Thoracic aorta (tissue), 2 donors: ENCODE measurements around the gene SLC39A11. TPM values are rescaled to one million over a fixed set of nuclear protein-coding genes. Genes with fewer than 3 reads are reported as not detected.
"Not testable (repeated sequence)": the region's sequence is repeated elsewhere in the genome, so short reads cannot be mapped to it uniquely, and the experiment has no call there.

Experiments
- ATAC-seq: fragments of 150-250 bp; one replicate; pipeline ENCODE4 v1.8.0; 2017; ENCODE audit warnings: low read depth; ENCODE audit not compliant: insufficient number of reproducible peaks, low FRiP score
- DNase-seq: peaks from one replicate; pipeline ENCODE4 v3.0.0-alpha.2; 2020; ENCODE audit warnings: low spot score
- H3K27ac ChIP-seq, 2 donors: fragments of 200-600 bp; sonication (generic); 1 replicate in 1 of 2; 2 replicates in 1 of 2; pipeline ENCODE4 v1.5.1; 2016; ENCODE audit warnings: mild to moderate bottlenecking in 2 of 2, moderate library complexity in 2 of 2
- H3K27me3 ChIP-seq: fragments of 200-600 bp; sonication (generic); replicated peaks from 2 replicates; pipeline ENCODE4 v1.6.0; 2016; ENCODE audit warnings: mild to moderate bottlenecking; ENCODE audit not compliant: insufficient read depth
- H3K36me3 ChIP-seq: fragments of 200-600 bp; sonication (generic); one replicate; pipeline ENCODE4 v1.5.1; 2016
- H3K4me1 ChIP-seq, 2 donors: fragments of 200-600 bp; sonication (generic); 1 replicate in 1 of 2; 2 replicates in 1 of 2; pipeline versions ENCODE4 v1.5.1 to v1.6.0; 2016; ENCODE audit warnings: low read depth in 2 of 2, mild to moderate bottlenecking in 1 of 2; ENCODE audit not compliant: control insufficient read depth in 1 of 2
- H3K4me3 ChIP-seq: fragments of 200-600 bp; sonication (generic); 2 replicates; pipeline ENCODE4 v1.5.1; 2016; ENCODE audit warnings: mild to moderate bottlenecking
- H3K9me3 ChIP-seq: fragments of 200-600 bp; sonication (generic); 2 replicates; pipeline ENCODE4 v1.5.1; 2016
- CTCF ChIP-seq: fragments of 200-600 bp; sonication (generic); IDR thresholded peaks from one replicate; pipeline ENCODE4 v1.5.1; 2019; ENCODE audit warnings: antibody characterized with exemption
- total RNA-seq, 2 donors: library from RNA; depleted of rRNA; stranded (reverse); fragments of >200 nt; gene quantifications; one replicate each; pipeline versions ENCODE4 v1.1.0 to v1.2.3, GENCODE V29; 2016

Gene SLC39A11
- total RNA-seq, 2 donors from 2014 or later: 12.0 to 29.1 TPM

- TF ChIP-seq CTCF: no peak
- H3K36me3 ChIP-seq: no peaks in the 10 kb centered on the region
- no peaks in the 10 kb centered on the region for H3K27me3 ChIP-seq
- no peaks in the 10 kb centered on the region for H3K4me1 ChIP-seq
- H3K4me3 ChIP-seq: no peak overlapping the region
- ATAC-seq: no peak
- no peak for DNase-seq
- H3K9me3 ChIP-seq: no peaks in the 10 kb centered on the region
- H3K27ac ChIP-seq: no peak overlapping the region
Observed at GRCh38 chr17:72788950-72789585, 303.4 kb downstream of the SLC39A11 start.

- Histone ChIP-seq H3K36me3 (no peaks in the 10 kb centered on the region), H3K4me3 (no peak overlapping the region), H3K27ac (no peak overlapping the region), H3K27me3 (no peaks in the 10 kb centered on the region), H3K4me1 (no peaks in the 10 kb centered on the region), H3K9me3 (no peaks in the 10 kb centered on the region)
- no peak for DNase-seq
- ATAC-seq: no peak
- no peak for TF ChIP-seq CTCF
Observed at GRCh38 chr17:72786209-72786608, 306.3 kb downstream of the SLC39A11 start.

- no peak for ATAC-seq
Observed at GRCh38 chr17:72782985-72783701, 309.3 kb downstream of the SLC39A11 start.

GRCh38 chr17:72782437-72782836, 310.1 kb downstream of the SLC39A11 start:
- ATAC-seq, H3K4me1 ChIP-seq, H3K9me3 ChIP-seq: not testable (repeated sequence)

More at GRCh38 chr17:72782985-72783701, 309.3 kb downstream of the SLC39A11 start:
- Histone ChIP-seq H3K36me3 (no peaks in the 10 kb centered on the region), H3K4me1 (no peaks in the 10 kb centered on the region), H3K4me3 (no peak overlapping the region), H3K27me3 (no peaks in the 10 kb centered on the region), H3K27ac (no peak overlapping the region), H3K9me3 (no peaks in the 10 kb centered on the region)
- no peak for DNase-seq
- TF ChIP-seq CTCF: no peak

GRCh38 chr17:72778169-72779151, 314.0 kb downstream of the SLC39A11 start:
- ATAC-seq (no peak), DNase-seq (no peak)
- H3K4me3 ChIP-seq: no peak overlapping the region
- H3K27me3 ChIP-seq: no peaks in the 10 kb centered on the region
- no peak for TF ChIP-seq CTCF
- H3K9me3 ChIP-seq: no peaks in the 10 kb centered on the region
- H3K36me3 ChIP-seq: no peaks in the 10 kb centered on the region
- H3K27ac ChIP-seq: no peak overlapping the region
- H3K4me1 ChIP-seq: no peaks in the 10 kb centered on the region

More at GRCh38 chr17:72782437-72782836, 310.1 kb downstream of the SLC39A11 start:
- H3K4me3 ChIP-seq, H3K36me3 ChIP-seq, H3K27ac ChIP-seq, H3K27me3 ChIP-seq, DNase-seq: not testable (repeated sequence)
